Stimulated activated CD4-positive, alpha-beta T cell treated with anti-CD3 and anti-CD28 coated beads, Interleukin-12 subunit alpha, Interleukin-12 subunit beta, amount 100 ng/mL, for 24 hours (primary cell): ENCODE results near the gene CLPX.
"Not testable (repeated sequence)": the region's sequence is repeated elsewhere in the genome, so short reads cannot be mapped to it uniquely, and the experiment has no call there.

Source experiments
- DNase-seq, 2 experiments: peaks; one replicate each; pipeline ENCODE4 v3.0.0-alpha.2; 2020; ENCODE audit warnings: low read depth in 2 of 2

Gene CLPX

GRCh38 chr15:65184868-65185717 lies at the start of gene CLPX:
TSS of gene CLPX (minus strand) at chr15:65185342. CDS start at chr15:65185153, 189 bp downstream.
- peak; percentile 77 for DNase-seq

- DNase-seq = no peak
These were observed 48.6 kb upstream of the CLPX start for GRCh38 chr15:65233696-65234095.

- no peak for DNase-seq
These were observed 47.4 kb upstream of the CLPX start for GRCh38 chr15:65232520-65232919.

- no peak for DNase-seq
These were observed 46.2 kb upstream of the CLPX start for GRCh38 chr15:65231306-65231705.

GRCh38 chr15:65226901-65227300 lies 41.8 kb upstream of the CLPX start:
- DNase-seq = not testable (repeated sequence)

GRCh38 chr15:65226221-65226620 lies 41.1 kb upstream of the CLPX start:
- DNase-seq = no peak

GRCh38 chr15:65223996-65224395 lies 38.9 kb upstream of the CLPX start:
- no peak for DNase-seq

- DNase-seq = no peak
These were observed 37.7 kb upstream of the CLPX start for GRCh38 chr15:65222891-65223290.

- no peak for DNase-seq
These were observed 36.6 kb upstream of the CLPX start for GRCh38 chr15:65221697-65222096.

- no peak for DNase-seq
These were observed 34.0 kb upstream of the CLPX start for GRCh38 chr15:65219137-65219536.

- no peak for DNase-seq
These were observed 32.7 kb upstream of the CLPX start for GRCh38 chr15:65217526-65218482.

- no peak for DNase-seq
These were observed 30.4 kb upstream of the CLPX start for GRCh38 chr15:65215496-65215895.

GRCh38 chr15:65214010-65214409 lies 28.9 kb upstream of the CLPX start:
- no peak for DNase-seq

- DNase-seq = no peak
These were observed 28.1 kb upstream of the CLPX start for GRCh38 chr15:65213241-65213640.

GRCh38 chr15:65212097-65212496 lies 27.0 kb upstream of the CLPX start:
- DNase-seq = peak; percentile 7 to 19

- DNase-seq = no peak
These were observed 26.4 kb upstream of the CLPX start for GRCh38 chr15:65211482-65211982.

GRCh38 chr15:65210770-65211481 lies 25.8 kb upstream of the CLPX start, which contains the start of gene CILP:
TSS of gene CILP (minus strand) at chr15:65211473. CDS start at chr15:65209755, 1,718 bp downstream.
- DNase-seq = no peak

- DNase-seq = no peak
These were observed 24.8 kb upstream of the CLPX start for GRCh38 chr15:65209701-65210643.

- no peak for DNase-seq
These were observed 23.5 kb upstream of the CLPX start for GRCh38 chr15:65208647-65209046.

GRCh38 chr15:65207280-65207840 lies 22.2 kb upstream of the CLPX start:
- DNase-seq = no peak
